ENCODE measurements around the gene SNTG2. TPM values are rescaled to one million over a fixed set of nuclear protein-coding genes. Genes with fewer than 3 reads are reported as not detected.

Gene SNTG2
- total and polyA plus RNA-seq, 7 experiments from 2014 or later: 0.26 to 4.9 (median 3.1) TPM; not detected in 2

- peaks cover 0 to 3% (median 0%) of the 10 kb centered on the region in 5 donors for H3K27me3 Mint-ChIP-seq
- Histone ChIP-seq H3K4me3 (ENCODE audit: low read length) (no peak overlapping the region), H3K9me3 (ENCODE audit: control insufficient read depth in 2 of 3, low read length in 3 of 3) (no peaks in the 10 kb centered on the region), H3K4me1 (ENCODE audit: control insufficient read depth in 2 of 2, insufficient read depth in 2 of 2, low read length in 2 of 2) (no peaks in the 10 kb centered on the region), H3K27me3 (ENCODE audit: control insufficient read depth in 2 of 2, insufficient read depth in 2 of 2, low read length in 2 of 2) (no peaks in the 10 kb centered on the region), H3K27ac (ENCODE audit: low read depth, low read length) (no peak overlapping the region), H3K36me3 (ENCODE audit: control insufficient read depth in 2 of 3, insufficient read depth in 3 of 3, low read length in 3 of 3) (no peaks in the 10 kb centered on the region)
- H3K36me3 Mint-ChIP-seq: peaks cover 0 to 4% (median 0%) of the 10 kb centered on the region in 5 donors
- ATAC-seq (no peak), DNase-seq (no peak)
- H3K4me3 Mint-ChIP-seq: no peak overlapping the region
- no peaks in the 10 kb centered on the region for H3K9me3 Mint-ChIP-seq
- H3K27ac Mint-ChIP-seq: no peak overlapping the region
- intact Hi-C loops (cut with micrococcal nuclease): no loop called here
- peaks cover 0 to 21% (median 17%) of the 10 kb centered on the region in 7 donors for H3K4me1 Mint-ChIP-seq
- CTCF ChIA-PET: no interaction called here
- POLR2A ChIA-PET: no interaction called here
Observed at GRCh38 chr2:1305342-1306013, 354.8 kb downstream of the SNTG2 start.

GRCh38 chr2:1306014-1306686, 355.5 kb downstream of the SNTG2 start:
- H3K27ac Mint-ChIP-seq: no peak overlapping the region
- H3K9me3 Mint-ChIP-seq: no peaks in the 10 kb centered on the region
- ChIA-PET CTCF (no interaction called here), POLR2A (no interaction called here)
- no peaks in the 10 kb centered on the region for H3K9me3 ChIP-seq (ENCODE audit: control insufficient read depth in 2 of 3, low read length in 3 of 3)
- H3K4me3 ChIP-seq (ENCODE audit: low read length): no peak overlapping the region
- H3K4me3 Mint-ChIP-seq: no peak overlapping the region
- H3K36me3 ChIP-seq (ENCODE audit: control insufficient read depth in 2 of 3, insufficient read depth in 3 of 3, low read length in 3 of 3): no peaks in the 10 kb centered on the region
- DNase-seq: no peak
- H3K27me3 ChIP-seq (ENCODE audit: control insufficient read depth in 2 of 2, insufficient read depth in 2 of 2, low read length in 2 of 2): no peaks in the 10 kb centered on the region
- peaks cover 0 to 3% (median 0%) of the 10 kb centered on the region in 5 donors for H3K36me3 Mint-ChIP-seq
- no peak overlapping the region for H3K27ac ChIP-seq (ENCODE audit: low read depth, low read length)
- intact Hi-C loops (cut with micrococcal nuclease): no loop called here
- no peaks in the 10 kb centered on the region for H3K4me1 ChIP-seq (ENCODE audit: control insufficient read depth in 2 of 2, insufficient read depth in 2 of 2, low read length in 2 of 2)
- peaks cover 0 to 3% (median 0%) of the 10 kb centered on the region in 5 donors for H3K27me3 Mint-ChIP-seq
- peaks cover 0 to 21% (median 17%) of the 10 kb centered on the region in 7 donors for H3K4me1 Mint-ChIP-seq
- ATAC-seq: peak; percentile 6

GRCh38 chr2:1306687-1307516, 356.3 kb downstream of the SNTG2 start:
- peaks cover 0 to 3% (median 0%) of the 10 kb centered on the region in 5 donors for H3K27me3 Mint-ChIP-seq
- Histone ChIP-seq H3K27ac (ENCODE audit: low read depth, low read length) (no peak overlapping the region), H3K4me1 (ENCODE audit: control insufficient read depth in 2 of 2, insufficient read depth in 2 of 2, low read length in 2 of 2) (no peaks in the 10 kb centered on the region), H3K36me3 (ENCODE audit: control insufficient read depth in 2 of 3, insufficient read depth in 3 of 3, low read length in 3 of 3) (no peaks in the 10 kb centered on the region), H3K4me3 (ENCODE audit: low read length) (no peak overlapping the region), H3K9me3 (ENCODE audit: control insufficient read depth in 2 of 3, low read length in 3 of 3) (no peaks in the 10 kb centered on the region), H3K27me3 (ENCODE audit: control insufficient read depth in 2 of 2, insufficient read depth in 2 of 2, low read length in 2 of 2) (no peaks in the 10 kb centered on the region)
- no peak overlapping the region for H3K4me3 Mint-ChIP-seq
- no peak overlapping the region for H3K27ac Mint-ChIP-seq
- intact Hi-C loops (cut with micrococcal nuclease): no loop called here
- CTCF ChIA-PET: no interaction called here
- no peaks in the 10 kb centered on the region for H3K9me3 Mint-ChIP-seq
- H3K36me3 Mint-ChIP-seq: peaks cover 0 to 3% (median 0%) of the 10 kb centered on the region in 5 donors
- peaks cover 0 to 21% (median 14%) of the 10 kb centered on the region in 7 donors for H3K4me1 Mint-ChIP-seq
- POLR2A ChIA-PET: no interaction called here
- DNase-seq (no peak), ATAC-seq (peak; percentile 45)

- intact Hi-C loops (cut with micrococcal nuclease): no loop called here
- peaks cover 0 to 15% (median 10%) of the 10 kb centered on the region in 7 donors for H3K4me1 Mint-ChIP-seq
- H3K4me3 ChIP-seq (ENCODE audit: low read length): no peak overlapping the region
- no peaks in the 10 kb centered on the region for H3K36me3 ChIP-seq (ENCODE audit: control insufficient read depth in 2 of 3, insufficient read depth in 3 of 3, low read length in 3 of 3)
- H3K27me3 ChIP-seq (ENCODE audit: control insufficient read depth in 2 of 2, insufficient read depth in 2 of 2, low read length in 2 of 2): no peaks in the 10 kb centered on the region
- H3K36me3 Mint-ChIP-seq: peaks cover 0 to 3% (median 0%) of the 10 kb centered on the region in 5 donors
- ChIA-PET POLR2A (no interaction called here), CTCF (no interaction called here)
- no peak overlapping the region for H3K27ac ChIP-seq (ENCODE audit: low read depth, low read length)
- ATAC-seq: no peak
- DNase-seq: no peak
- H3K9me3 ChIP-seq (ENCODE audit: control insufficient read depth in 2 of 3, low read length in 3 of 3): no peaks in the 10 kb centered on the region
- no peaks in the 10 kb centered on the region for H3K9me3 Mint-ChIP-seq
- H3K4me1 ChIP-seq (ENCODE audit: control insufficient read depth in 2 of 2, insufficient read depth in 2 of 2, low read length in 2 of 2): no peaks in the 10 kb centered on the region
- peaks cover 0 to 3% (median 0%) of the 10 kb centered on the region in 5 donors for H3K27me3 Mint-ChIP-seq
- no peak overlapping the region for H3K4me3 Mint-ChIP-seq
- no peak overlapping the region for H3K27ac Mint-ChIP-seq
Observed at GRCh38 chr2:1307670-1308069, 357.0 kb downstream of the SNTG2 start.

GRCh38 chr2:1308678-1309077, 358.0 kb downstream of the SNTG2 start:
- Histone ChIP-seq H3K9me3 (ENCODE audit: control insufficient read depth in 2 of 3, low read length in 3 of 3) (no peaks in the 10 kb centered on the region), H3K4me3 (ENCODE audit: low read length) (no peak overlapping the region), H3K36me3 (ENCODE audit: control insufficient read depth in 2 of 3, insufficient read depth in 3 of 3, low read length in 3 of 3) (no peaks in the 10 kb centered on the region), H3K27ac (ENCODE audit: low read depth, low read length) (no peak overlapping the region), H3K4me1 (ENCODE audit: control insufficient read depth in 2 of 2, insufficient read depth in 2 of 2, low read length in 2 of 2) (no peaks in the 10 kb centered on the region), H3K27me3 (ENCODE audit: control insufficient read depth in 2 of 2, insufficient read depth in 2 of 2, low read length in 2 of 2) (no peaks in the 10 kb centered on the region)
- ATAC-seq (no peak), DNase-seq (no peak)
- Mint-ChIP-seq H3K36me3 (peaks cover 0 to 3% (median 0%) of the 10 kb centered on the region in 5 donors), H3K27me3 (peaks cover 0 to 3% (median 0%) of the 10 kb centered on the region in 5 donors), H3K9me3 (no peaks in the 10 kb centered on the region), H3K4me3 (no peak overlapping the region), H3K27ac (no peak overlapping the region), H3K4me1 (peaks cover 0 to 9% (median 2%) of the 10 kb centered on the region in 7 donors)
- intact Hi-C loops (cut with micrococcal nuclease): no loop called here
- POLR2A ChIA-PET: no interaction called here
- CTCF ChIA-PET: no interaction called here

GRCh38 chr2:1309507-1309906, 358.9 kb downstream of the SNTG2 start:
- no peaks in the 10 kb centered on the region for H3K9me3 ChIP-seq (ENCODE audit: control insufficient read depth in 2 of 3, low read length in 3 of 3)
- intact Hi-C loops (cut with micrococcal nuclease): no loop called here
- H3K36me3 Mint-ChIP-seq: peaks cover 0 to 3% (median 0%) of the 10 kb centered on the region in 5 donors
- no peak overlapping the region for H3K27ac Mint-ChIP-seq
- no peaks in the 10 kb centered on the region for H3K4me1 ChIP-seq (ENCODE audit: control insufficient read depth in 2 of 2, insufficient read depth in 2 of 2, low read length in 2 of 2)
- H3K36me3 ChIP-seq (ENCODE audit: control insufficient read depth in 2 of 3, insufficient read depth in 3 of 3, low read length in 3 of 3): no peaks in the 10 kb centered on the region
- ATAC-seq (no peak), DNase-seq (no peak)
- peaks cover 0 to 9% (median 0%) of the 10 kb centered on the region in 7 donors for H3K4me1 Mint-ChIP-seq
- H3K4me3 ChIP-seq (ENCODE audit: low read length): no peak overlapping the region
- POLR2A ChIA-PET: no interaction called here
- CTCF ChIA-PET: no interaction called here
- no peaks in the 10 kb centered on the region for H3K27me3 ChIP-seq (ENCODE audit: control insufficient read depth in 2 of 2, insufficient read depth in 2 of 2, low read length in 2 of 2)
- no peaks in the 10 kb centered on the region for H3K27me3 Mint-ChIP-seq
- H3K27ac ChIP-seq (ENCODE audit: low read depth, low read length): no peak overlapping the region
- H3K9me3 Mint-ChIP-seq: no peaks in the 10 kb centered on the region
- H3K4me3 Mint-ChIP-seq: no peak overlapping the region

All from naive thymus-derived CD4-positive, alpha-beta T cell (primary cell).